Neural progenitor cell (in vitro differentiated cells): ENCODE measurements around the gene EFCAB11. TPM values are rescaled to one million over a fixed set of nuclear protein-coding genes. Genes with fewer than 3 reads are reported as not detected.

Experiments
- DNase-seq: peaks from one replicate; pipeline ENCODE4 v3.0.0-alpha.2; 2016; ENCODE audit warnings: low spot score
- H2AFZ ChIP-seq: fragments of 200-600 bp; sonication (generic); replicated peaks from 2 replicates; pipeline ENCODE4 v1.6.1; 2016; ENCODE audit warnings: antibody characterized with exemption
- H3F3A ChIP-seq: fragments of 200-600 bp; sonication (generic); 2 replicates; pipeline ENCODE4 v1.6.1; 2016; ENCODE audit warnings: antibody characterized with exemption, low read depth
- H3K27ac ChIP-seq: fragments of 200-600 bp; sonication (generic); 2 replicates; pipeline ENCODE4 v1.5.1; 2016; ENCODE audit warnings: mild to moderate bottlenecking
- H3K27me3 ChIP-seq: fragments of 200-600 bp; sonication (generic); 2 replicates; pipeline ENCODE4 v1.6.1; 2016; ENCODE audit warnings: mild to moderate bottlenecking, moderate library complexity
- H3K36me3 ChIP-seq: fragments of 200-600 bp; sonication (generic); 2 replicates; pipeline ENCODE4 v1.5.1; 2016
- H3K4me1 ChIP-seq: fragments of 200-600 bp; sonication (generic); 2 replicates; pipeline ENCODE4 v1.6.1; 2016; ENCODE audit warnings: mixed run types
- H3K4me2 ChIP-seq: fragments of 200-600 bp; sonication (generic); 2 replicates; pipeline ENCODE4 v1.6.1; 2016
- H3K4me3 ChIP-seq: fragments of 200-600 bp; sonication (generic); 2 replicates; pipeline ENCODE4 v1.5.1; 2016
- H3K79me2 ChIP-seq: fragments of 200-600 bp; sonication (generic); 2 replicates; pipeline ENCODE4 v1.6.1; 2016; ENCODE audit warnings: low read depth
- H3K9ac ChIP-seq: fragments of 200-600 bp; sonication (generic); 2 replicates; pipeline ENCODE4 v1.6.1; 2016
- H3K9me3 ChIP-seq: fragments of 200-600 bp; sonication (generic); 2 replicates; pipeline ENCODE4 v1.5.1; 2016; ENCODE audit warnings: low read depth
- H4K20me1 ChIP-seq: fragments of 200-600 bp; sonication (generic); 2 replicates; pipeline ENCODE4 v1.6.1; 2016; ENCODE audit warnings: low read depth
- H3K27ac Mint-ChIP-seq: 3 replicates; pipeline ENCODE4 v1.8.0; 2021; ENCODE audit warnings: mixed read lengths
- H3K27me3 Mint-ChIP-seq: 2 replicates; pipeline ENCODE4 v1.8.0; 2022; ENCODE audit warnings: low read depth, mild to moderate bottlenecking, inconsistent platforms, moderate library complexity, mixed read lengths; ENCODE audit not compliant: insufficient read depth
- H3K36me3 Mint-ChIP-seq: 3 replicates; pipeline ENCODE4 v1.8.0; 2021; ENCODE audit warnings: mixed read lengths
- H3K4me1 Mint-ChIP-seq: 3 replicates; pipeline ENCODE4 v1.8.0; 2021; ENCODE audit warnings: mixed read lengths
- H3K4me3 Mint-ChIP-seq: 3 replicates; pipeline ENCODE4 v1.8.0; 2021; ENCODE audit warnings: mild to moderate bottlenecking, moderate library complexity, mixed read lengths
- H3K9me3 Mint-ChIP-seq: 3 replicates; pipeline ENCODE4 v1.8.0; 2020; ENCODE audit warnings: mixed read lengths
- CTCF ChIP-seq: fragments of 200-600 bp; sonication (generic); IDR thresholded peaks from 2 replicates; pipeline ENCODE4 v1.5.1; 2017; ENCODE audit warnings: antibody characterized with exemption, mild to moderate bottlenecking
- EZH2 ChIP-seq: fragments of 200-600 bp; sonication (generic); IDR thresholded peaks from 2 replicates; pipeline ENCODE4 v1.6.1; 2017; ENCODE audit warnings: antibody characterized with exemption, mild to moderate bottlenecking, moderate library complexity
- EZH2phosphoT487 ChIP-seq: fragments of 200-600 bp; sonication (generic); IDR thresholded peaks from 2 replicates; pipeline ENCODE4 v1.6.1; 2017; ENCODE audit warnings: antibody characterized with exemption
- total RNA-seq: library from RNA; depleted of rRNA; stranded (reverse); fragments of >200 nt; gene quantifications from 2 replicates; pipeline ENCODE4 v1.2.3, GENCODE V29; 2015; ENCODE audit warnings: low replicate concordance

Gene EFCAB11
- total RNA-seq, 1 donor from 2014 or later = 27.6 TPM

- Histone ChIP-seq H3K27ac (no peak overlapping the region), H3F3A (no peaks in the 10 kb centered on the region), H3K4me3 (no peak overlapping the region), H3K9ac (no peak overlapping the region), H3K9me3 (no peaks in the 10 kb centered on the region), H3K4me2 (no peak overlapping the region), H3K79me2 (no peaks in the 10 kb centered on the region), H3K27me3 (no peaks in the 10 kb centered on the region), H3K4me1 (no peaks in the 10 kb centered on the region), H2AFZ (no peak overlapping the region), H3K36me3 (no peaks in the 10 kb centered on the region), H4K20me1 (no peaks in the 10 kb centered on the region)
- DNase-seq = no peak
- Mint-ChIP-seq H3K36me3 (peaks cover 5% of the 10 kb centered on the region), H3K4me1 (no peaks in the 10 kb centered on the region), H3K9me3 (no peaks in the 10 kb centered on the region), H3K4me3 (no peak overlapping the region), H3K27me3 (no peaks in the 10 kb centered on the region), H3K27ac (no peak overlapping the region)
- no peak for TF ChIP-seq CTCF
- no peak for TF ChIP-seq EZH2
- no peak for TF ChIP-seq EZH2phosphoT487
Measured at GRCh38 chr14:89794096-89794495, 160.4 kb downstream of the EFCAB11 start.

- Histone ChIP-seq H4K20me1 (no peaks in the 10 kb centered on the region), H3K9ac (no peak overlapping the region), H3K9me3 (no peaks in the 10 kb centered on the region), H3K4me3 (no peak overlapping the region), H3K4me1 (no peaks in the 10 kb centered on the region), H3K36me3 (no peaks in the 10 kb centered on the region), H3F3A (no peaks in the 10 kb centered on the region), H2AFZ (no peak overlapping the region), H3K79me2 (no peaks in the 10 kb centered on the region), H3K4me2 (no peak overlapping the region), H3K27me3 (no peaks in the 10 kb centered on the region), H3K27ac (no peak overlapping the region)
- no peak for TF ChIP-seq EZH2
- TF ChIP-seq CTCF = no peak
- no peak for TF ChIP-seq EZH2phosphoT487
- no peaks in the 10 kb centered on the region for H3K4me1 Mint-ChIP-seq
- H3K27me3 Mint-ChIP-seq = no peaks in the 10 kb centered on the region
- no peaks in the 10 kb centered on the region for H3K9me3 Mint-ChIP-seq
- peaks cover 5% of the 10 kb centered on the region for H3K36me3 Mint-ChIP-seq
- DNase-seq = no peak
- no peak overlapping the region for H3K27ac Mint-ChIP-seq
- H3K4me3 Mint-ChIP-seq = no peak overlapping the region
Measured at GRCh38 chr14:89793367-89793716, 161.2 kb downstream of the EFCAB11 start.

- Mint-ChIP-seq H3K27me3 (no peaks in the 10 kb centered on the region), H3K4me1 (no peaks in the 10 kb centered on the region), H3K4me3 (no peak overlapping the region), H3K9me3 (no peaks in the 10 kb centered on the region), H3K27ac (no peak overlapping the region), H3K36me3 (peaks cover 5% of the 10 kb centered on the region)
- no peaks in the 10 kb centered on the region for H3K4me1 ChIP-seq
- no peak for TF ChIP-seq CTCF
- H3K9me3 ChIP-seq = no peaks in the 10 kb centered on the region
- H3K4me2 ChIP-seq = no peak overlapping the region
- no peak overlapping the region for H3K4me3 ChIP-seq
- H3K27ac ChIP-seq = no peak overlapping the region
- no peak for DNase-seq
- no peaks in the 10 kb centered on the region for H3K36me3 ChIP-seq
- H4K20me1 ChIP-seq = no peaks in the 10 kb centered on the region
- no peaks in the 10 kb centered on the region for H3K79me2 ChIP-seq
- H2AFZ ChIP-seq = no peak overlapping the region
- H3K27me3 ChIP-seq = no peaks in the 10 kb centered on the region
- no peak overlapping the region for H3K9ac ChIP-seq
- no peaks in the 10 kb centered on the region for H3F3A ChIP-seq
Measured at GRCh38 chr14:89792489-89793366, 161.8 kb downstream of the EFCAB11 start.
